ELR (cell line): ENCODE results near the gene FAM229A.
"Not testable (repeated sequence)": the region's sequence is repeated elsewhere in the genome, so short reads cannot be mapped to it uniquely, and the experiment has no call there.

Experiments
- DNase-seq: peaks from one replicate; pipeline ENCODE4 v3.0.0-alpha.2; 2015; ENCODE audit warnings: low read depth

The FAM229A gene

GRCh38 chr1:32377541-32378220 lies 15.4 kb upstream of the FAM229A start:
- no peak for DNase-seq

DNA sequence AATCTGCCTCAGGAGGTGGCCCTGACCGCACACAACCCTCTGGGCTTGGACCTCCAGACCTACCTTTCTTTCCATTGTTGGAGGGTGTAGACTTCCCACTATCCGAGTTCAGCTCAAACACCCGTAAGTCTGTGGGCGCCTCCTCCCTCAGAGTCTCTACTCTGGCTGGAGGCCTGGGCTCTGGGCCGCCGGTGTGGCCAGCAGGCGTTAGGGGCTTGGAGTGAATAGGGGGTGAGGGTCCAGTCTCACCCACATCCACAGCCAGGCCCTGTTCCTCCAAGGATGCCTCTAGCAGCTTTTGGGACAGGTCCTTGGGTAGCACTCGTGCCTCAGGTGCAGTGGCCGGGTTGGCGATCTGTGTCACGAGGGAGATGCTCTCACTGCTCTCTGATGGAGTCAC lies 13.9 kb upstream of the FAM229A start:
- DNase-seq: no peak

DNA sequence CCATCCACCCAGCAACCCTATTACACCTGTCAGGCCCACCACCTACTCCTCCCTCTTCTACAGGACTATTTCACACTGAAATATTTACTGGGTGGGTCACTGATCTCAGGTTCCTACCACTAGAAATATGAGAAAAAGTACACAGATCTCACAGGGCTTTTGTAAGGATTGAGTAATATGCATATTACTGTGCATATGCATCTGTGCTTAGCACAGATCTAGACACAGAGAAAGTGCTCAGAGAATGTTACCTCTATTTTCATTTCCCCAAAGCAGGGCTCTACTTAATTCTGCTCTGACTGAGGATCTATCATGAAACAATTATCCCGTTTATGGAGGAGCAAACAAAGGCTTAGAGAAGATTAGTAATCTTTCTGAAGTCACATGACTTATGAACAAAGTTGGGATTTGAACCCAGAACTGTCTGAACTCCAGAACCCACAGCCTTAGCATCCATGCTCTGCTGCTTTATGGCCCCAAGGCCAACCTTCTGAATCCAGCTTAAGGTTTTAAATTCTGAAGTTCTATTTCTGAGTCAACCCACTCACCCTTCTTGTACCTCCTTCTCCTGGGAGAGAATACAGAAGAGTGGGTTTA lies 11.8 kb upstream of the FAM229A start:
- no peak for DNase-seq

- no peak for DNase-seq
These were observed 10.0 kb upstream of the FAM229A start for GRCh38 chr1:32372149-32372756.

DNA sequence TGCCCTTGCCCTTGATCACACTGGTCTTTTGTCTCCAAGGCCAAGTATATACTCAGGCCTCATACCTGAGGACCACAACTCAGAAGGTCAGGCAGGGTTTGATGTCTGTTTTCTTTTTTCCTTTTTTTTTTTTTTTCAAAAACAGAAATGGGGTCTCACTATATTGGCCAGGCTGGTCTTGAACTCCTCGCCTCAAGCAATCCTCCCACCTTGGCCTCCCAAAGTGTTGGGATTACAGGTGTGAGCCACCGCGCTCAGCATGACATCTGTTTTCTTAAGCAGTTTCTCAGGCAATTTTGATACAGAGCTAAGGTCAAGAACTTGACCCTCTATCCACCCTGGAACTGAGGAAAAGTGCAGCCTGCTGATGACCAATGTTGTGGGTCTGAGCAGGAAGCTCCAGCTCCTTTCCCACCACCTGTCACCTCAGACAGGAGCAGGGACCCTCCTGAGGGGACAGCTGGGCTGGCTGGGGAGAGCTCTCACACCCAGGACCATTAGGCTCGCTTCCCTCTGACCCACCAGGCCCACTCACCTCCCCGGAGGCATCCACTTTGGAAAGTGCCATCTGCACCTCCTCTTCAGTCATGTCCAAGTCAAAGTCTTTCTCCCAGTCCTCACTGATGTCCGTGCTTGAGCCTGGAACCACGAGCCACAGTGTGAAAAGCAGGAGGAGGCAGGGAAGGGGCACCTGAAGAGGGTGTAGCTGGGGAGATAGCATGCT lies 5.8 kb upstream of the FAM229A start:
- no peak for DNase-seq

GRCh38 chr1:32365445-32365844 lies 3.2 kb upstream of the FAM229A start:
- no peak for DNase-seq

DNA sequence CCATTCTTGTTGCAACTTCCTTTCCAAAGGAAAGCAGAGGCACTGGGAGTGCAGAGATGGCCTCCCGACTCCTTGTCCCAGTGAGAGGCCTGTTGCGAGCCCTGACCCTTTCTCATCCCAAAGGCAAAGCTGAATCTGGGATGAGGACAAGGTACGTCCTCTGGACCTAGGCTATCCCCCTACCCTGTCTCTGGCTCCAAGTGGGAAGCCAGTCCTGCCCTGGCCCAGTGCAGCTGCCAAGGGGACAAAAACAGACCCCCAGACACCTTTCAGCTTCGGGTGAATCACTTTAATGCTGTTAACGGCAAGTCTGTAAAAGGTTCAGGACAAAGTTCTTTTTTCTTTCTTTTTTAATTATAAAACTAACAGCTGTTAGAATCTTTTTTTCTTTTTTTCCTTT lies 2.6 kb upstream of the FAM229A start:
- DNase-seq: no peak

DNA sequence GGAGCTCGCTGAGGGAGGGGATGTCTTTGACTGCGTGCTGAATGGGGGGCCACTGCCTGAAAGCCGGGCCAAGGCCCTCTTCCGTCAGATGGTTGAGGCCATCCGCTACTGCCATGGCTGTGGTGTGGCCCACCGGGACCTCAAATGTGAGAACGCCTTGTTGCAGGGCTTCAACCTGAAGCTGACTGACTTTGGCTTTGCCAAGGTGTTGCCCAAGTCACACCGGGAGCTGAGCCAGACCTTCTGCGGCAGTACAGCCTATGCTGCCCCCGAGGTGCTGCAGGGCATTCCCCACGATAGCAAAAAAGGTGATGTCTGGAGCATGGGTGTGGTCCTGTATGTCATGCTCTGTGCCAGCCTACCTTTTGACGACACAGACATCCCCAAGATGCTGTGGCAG lies 1.4 kb upstream of the FAM229A start:
- no peak for DNase-seq

GRCh38 chr1:32361674-32362473 lies 411 bp downstream of the FAM229A start:
- DNase-seq: no peak

GRCh38 chr1:32361308-32361673 lies 994 bp downstream of the FAM229A start:
- no peak for DNase-seq

GRCh38 chr1:32358435-32358834 lies 3.9 kb downstream of the FAM229A start:
- no peak for DNase-seq

- DNase-seq: no peak
These were observed 4.7 kb downstream of the FAM229A start for GRCh38 chr1:32357614-32358013.

- no peak for DNase-seq
These were observed 5.8 kb downstream of the FAM229A start for GRCh38 chr1:32356478-32356877.

DNA sequence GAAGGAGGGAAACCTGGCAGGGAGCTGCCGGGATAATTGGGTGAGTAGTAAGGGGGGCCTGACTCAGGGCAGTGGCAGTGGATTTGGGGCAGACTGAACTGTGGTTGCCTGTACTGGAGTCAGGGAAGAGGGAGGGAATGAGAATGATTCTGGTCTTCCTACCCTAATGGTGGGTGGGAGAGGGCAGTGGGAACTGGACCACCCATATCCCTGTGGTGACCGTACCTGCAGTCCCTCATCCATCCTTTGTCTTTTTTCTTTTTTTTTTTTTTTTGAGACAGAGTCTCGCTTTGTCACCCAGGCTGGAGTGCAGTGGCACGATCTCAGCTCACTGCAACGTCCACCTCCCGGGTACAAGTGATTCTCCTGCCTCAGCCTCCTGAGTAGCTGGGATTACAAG lies 6.5 kb downstream of the FAM229A start:
- DNase-seq: not testable (repeated sequence)

DNA sequence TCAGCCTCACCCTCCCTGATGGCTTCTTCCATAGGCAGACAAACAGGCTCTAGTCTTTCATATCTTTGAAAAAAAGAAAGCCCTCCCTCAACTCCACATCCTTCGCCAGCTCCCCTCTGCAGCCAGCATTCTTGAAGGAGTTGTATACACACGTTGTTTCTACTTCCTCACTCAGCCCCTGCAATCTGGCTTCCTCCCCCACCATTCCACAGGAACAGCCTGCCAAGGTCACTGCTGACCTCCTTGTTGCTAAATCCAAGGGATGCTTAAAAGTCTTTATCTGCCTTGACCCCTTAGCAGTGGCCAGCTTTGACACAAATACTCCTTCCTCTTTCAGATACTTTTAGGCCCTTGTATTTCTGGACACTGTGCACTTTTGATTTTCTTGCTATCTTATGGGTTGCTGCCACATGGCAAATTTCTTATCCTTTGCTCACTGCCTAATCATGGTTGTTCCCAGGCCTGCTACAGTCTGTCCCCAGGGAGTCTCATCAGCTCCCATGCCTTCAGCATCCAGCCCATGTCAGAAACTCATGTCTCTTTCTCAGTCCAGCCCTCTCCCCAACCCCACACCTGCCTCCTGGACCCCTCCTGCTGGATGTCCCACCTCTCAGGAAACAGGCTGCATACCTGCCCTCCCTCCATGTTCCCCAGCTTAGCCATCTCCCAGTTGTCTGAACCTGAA lies 8.3 kb downstream of the FAM229A start:
- DNase-seq: no peak

DNA sequence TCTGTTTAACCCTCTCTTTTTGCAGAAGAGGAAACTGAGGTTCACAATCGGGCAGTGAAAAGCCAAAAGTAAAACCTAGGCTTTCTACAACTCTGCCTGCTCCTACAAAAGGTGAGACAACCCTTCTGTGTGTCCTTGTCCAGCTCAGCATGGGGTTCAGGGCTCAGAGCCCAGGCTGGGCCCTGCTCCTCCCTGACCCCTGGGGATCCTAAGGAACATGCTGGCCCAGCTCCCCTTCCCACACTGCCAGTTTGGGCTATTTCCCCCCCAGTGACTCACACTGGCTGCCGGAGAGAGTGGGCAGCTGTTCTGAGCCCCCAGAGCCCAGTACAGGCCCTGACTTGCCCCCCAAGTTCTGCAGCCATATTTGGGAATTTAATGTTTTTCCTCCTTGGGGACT lies 8.9 kb downstream of the FAM229A start:
- DNase-seq: no peak

GRCh38 chr1:32352831-32353383 lies 9.4 kb downstream of the FAM229A start:
- no peak for DNase-seq

DNA sequence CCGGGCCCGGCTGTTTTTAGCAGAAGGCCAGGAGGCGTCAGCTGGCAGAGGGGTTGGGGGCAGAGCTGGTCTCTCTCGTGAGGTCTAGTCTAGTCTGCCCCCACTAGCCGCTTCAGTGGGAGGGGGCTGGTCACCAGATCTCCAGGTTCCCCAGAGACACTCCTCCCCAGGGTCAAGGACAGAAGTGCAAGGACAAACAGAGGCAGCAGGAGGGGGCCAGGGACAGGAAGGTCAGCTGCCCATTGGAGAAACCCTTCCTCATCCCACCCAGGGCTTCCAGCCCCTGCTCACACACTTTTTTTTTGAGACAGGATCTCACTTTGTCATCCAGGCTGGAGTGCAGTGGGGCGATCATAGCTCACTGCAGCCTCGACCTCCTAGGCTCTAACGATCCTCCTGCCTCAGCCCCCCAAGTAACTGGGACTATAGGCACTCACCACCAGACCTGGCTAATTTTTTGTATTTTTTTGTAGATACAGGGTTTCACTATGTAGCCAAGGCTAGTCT lies 10.0 kb downstream of the FAM229A start:
- DNase-seq: no peak

GRCh38 chr1:32351399-32352238 lies 10.7 kb downstream of the FAM229A start:
- peak; percentile 96 for DNase-seq

- no peak for DNase-seq
These were observed 11.4 kb downstream of the FAM229A start for GRCh38 chr1:32350785-32351398.
